ENCODE measurements around the gene CDH4.
"Not testable (repeated sequence)": the region's sequence is repeated elsewhere in the genome, so short reads cannot be mapped to it uniquely, and the experiment has no call there.

The CDH4 gene

GRCh38 chr20:61424011-61424627 is 172.1 kb downstream of the CDH4 start:
- DNase-seq: no peak

- DNase-seq: no peak
These were observed 172.8 kb downstream of the CDH4 start for GRCh38 chr20:61424628-61425420.

- DNase-seq: not testable (repeated sequence)
These were observed 173.5 kb downstream of the CDH4 start for GRCh38 chr20:61425541-61425991.

GRCh38 chr20:61426352-61426751 is 174.3 kb downstream of the CDH4 start:
- no peak for DNase-seq

- no peak for DNase-seq
These were observed 177.6 kb downstream of the CDH4 start for GRCh38 chr20:61429458-61430227.

GRCh38 chr20:61430228-61430624 is 178.2 kb downstream of the CDH4 start:
- DNase-seq: no peak

GRCh38 chr20:61433176-61433575 is 181.1 kb downstream of the CDH4 start:
- DNase-seq: no peak

- no peak for DNase-seq
These were observed 181.8 kb downstream of the CDH4 start for GRCh38 chr20:61433816-61434215.

- DNase-seq: no peak
These were observed 182.3 kb downstream of the CDH4 start for GRCh38 chr20:61434341-61434781.

GRCh38 chr20:61435184-61435822 is 183.2 kb downstream of the CDH4 start:
- no peak for DNase-seq

GRCh38 chr20:61435823-61436220 is 183.8 kb downstream of the CDH4 start:
- no peak for DNase-seq

- DNase-seq: no peak
These were observed 184.2 kb downstream of the CDH4 start for GRCh38 chr20:61436283-61436666.

- DNase-seq: no peak
These were observed 184.7 kb downstream of the CDH4 start for GRCh38 chr20:61436667-61437279.

GRCh38 chr20:61437280-61438206 is 185.5 kb downstream of the CDH4 start:
- no peak for DNase-seq

GRCh38 chr20:61438285-61438684 is 186.2 kb downstream of the CDH4 start:
- DNase-seq: no peak

- DNase-seq: no peak
These were observed 187.2 kb downstream of the CDH4 start for GRCh38 chr20:61439251-61439650.

GRCh38 chr20:61440548-61441055 is 188.5 kb downstream of the CDH4 start:
- no peak for DNase-seq

GRCh38 chr20:61441537-61441936 is 189.5 kb downstream of the CDH4 start:
- DNase-seq: no peak

GRCh38 chr20:61442075-61442670 is 190.1 kb downstream of the CDH4 start:
- no peak for DNase-seq

- no peak for DNase-seq
These were observed 190.7 kb downstream of the CDH4 start for GRCh38 chr20:61442718-61443117.
